Activated CD4-positive, alpha-beta T cell treated with anti-CD3 and anti-CD28 coated beads, Interleukin-2, amount 50 U/mL, for 24 hours (primary cell): ENCODE results near the gene C19orf85.
"Not testable (repeated sequence)": the region's sequence is repeated elsewhere in the genome, so short reads cannot be mapped to it uniquely, and the experiment has no call there.

Experiments used
- DNase-seq, 2 donors: peaks; one replicate each; pipeline ENCODE4 v3.0.0-alpha.2; 2020; ENCODE audit warnings: low read depth in 1 of 2, low spot score in 1 of 2

Gene C19orf85

GRCh38 chr19:55464662-55465054, at the start of gene C19orf85:
TSS of gene C19orf85 (minus strand) at chr19:55464751. CDS start at chr19:55464554, 197 bp downstream.
- no peak for DNase-seq

DNA sequence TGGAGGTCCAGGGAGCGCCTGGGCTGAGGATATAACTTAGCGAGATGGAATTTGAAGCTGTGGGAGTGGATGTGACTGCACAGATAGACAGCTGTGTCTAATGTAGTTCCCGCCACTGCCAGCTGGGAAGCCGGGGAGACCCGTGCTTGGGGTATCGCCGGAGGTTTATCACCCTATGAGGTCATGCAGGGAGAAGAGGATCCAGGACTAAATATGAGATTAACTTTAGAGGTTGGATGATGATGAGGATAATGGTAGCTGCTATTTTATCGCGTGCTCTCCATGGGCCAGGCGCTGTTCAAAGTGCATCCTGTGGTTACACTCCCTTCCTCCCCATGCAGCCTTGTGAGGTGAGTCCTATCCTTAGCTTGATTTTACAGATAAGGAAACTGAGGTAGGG, 43.6 kb upstream of the C19orf85 start:
- no peak for DNase-seq

DNA sequence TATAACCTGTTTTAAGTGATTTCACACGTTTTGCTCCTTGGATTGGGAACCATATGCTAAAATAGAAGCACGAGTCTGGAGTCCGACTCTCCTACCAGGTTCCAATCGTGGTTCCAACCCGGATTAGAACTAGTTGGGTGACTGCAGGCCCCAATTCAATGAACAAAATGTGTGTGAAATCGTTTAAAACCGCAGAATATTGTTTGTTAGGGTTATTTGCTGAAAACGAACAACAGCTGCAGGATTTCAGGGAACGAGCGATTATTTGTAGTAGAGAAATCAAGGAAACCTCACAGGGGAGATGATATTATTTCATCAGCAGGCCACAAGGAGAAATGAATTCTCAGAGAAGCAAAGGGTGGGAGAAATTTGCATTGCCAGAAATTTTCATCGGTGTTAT, 40.4 kb upstream of the C19orf85 start:
- no peak for DNase-seq

DNA sequence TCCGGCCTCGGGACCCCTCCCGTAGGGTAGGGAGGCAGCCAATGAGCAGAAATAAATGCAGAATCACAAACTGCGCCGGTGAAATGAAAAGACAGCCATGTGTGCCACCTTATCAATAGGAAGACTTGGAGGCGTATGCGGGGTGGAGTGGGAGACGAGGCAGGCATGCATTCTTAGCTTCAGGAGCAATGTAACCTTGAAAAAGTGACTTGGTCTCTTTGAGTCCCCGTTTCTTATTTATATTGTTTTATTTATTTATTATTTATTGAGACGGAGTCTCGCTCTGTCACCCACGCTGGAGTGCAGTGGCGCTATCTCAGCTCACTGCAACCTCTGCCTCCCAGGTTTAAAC, 39.7 kb upstream of the C19orf85 start:
- no peak for DNase-seq

- DNase-seq = peak; percentile 90 to 99
These were observed 39.1 kb upstream of the C19orf85 start for GRCh38 chr19:55503502-55504251.

- no peak for DNase-seq
These were observed 38.6 kb upstream of the C19orf85 start for GRCh38 chr19:55503157-55503501.

- no peak for DNase-seq
These were observed 37.8 kb upstream of the C19orf85 start for GRCh38 chr19:55502197-55502952.

- DNase-seq = no peak
These were observed 35.9 kb upstream of the C19orf85 start for GRCh38 chr19:55500368-55500952.

- no peak for DNase-seq
These were observed 33.8 kb upstream of the C19orf85 start for GRCh38 chr19:55498246-55498840.

- DNase-seq = no peak
These were observed 33.2 kb upstream of the C19orf85 start for GRCh38 chr19:55497763-55498162.

GRCh38 chr19:55496820-55497219, 32.3 kb upstream of the C19orf85 start:
- DNase-seq = not testable (repeated sequence)

DNA sequence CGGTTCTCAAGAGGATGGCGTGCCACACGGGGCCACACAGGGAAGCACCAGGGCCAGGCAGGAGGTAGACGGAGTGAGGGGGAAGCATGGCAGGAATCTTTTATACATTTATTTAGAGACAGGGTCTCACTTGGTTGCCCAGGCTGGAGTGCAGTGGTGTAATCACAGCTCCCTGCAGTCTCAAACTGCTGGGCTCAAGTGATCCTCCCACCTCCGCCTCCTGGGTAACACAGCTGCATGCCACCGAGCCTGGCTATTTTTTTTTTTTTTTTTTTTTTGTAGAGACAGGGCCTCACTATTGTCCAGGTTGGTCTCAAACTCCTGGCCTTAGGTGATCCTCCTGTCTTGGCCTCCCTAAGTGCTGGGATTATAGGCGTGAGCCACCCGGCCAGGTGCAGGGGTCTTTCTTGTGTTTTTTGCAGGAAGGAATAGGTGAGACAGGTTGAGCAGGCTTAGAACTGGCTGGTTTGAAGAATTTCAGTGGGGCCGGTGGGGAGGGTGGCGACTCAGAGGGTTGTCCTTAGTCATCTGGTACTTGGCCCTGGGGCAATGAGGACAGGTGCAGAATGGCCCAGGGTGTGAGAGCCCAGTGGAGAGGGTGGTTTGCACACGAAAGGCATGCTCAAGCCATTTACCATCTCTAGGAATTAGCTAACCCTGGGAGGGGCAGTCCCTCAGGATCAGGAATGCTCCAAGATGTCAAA, 31.2 kb upstream of the C19orf85 start:
- no peak for DNase-seq

- DNase-seq = no peak
These were observed 29.7 kb upstream of the C19orf85 start for GRCh38 chr19:55494172-55494761.

DNA sequence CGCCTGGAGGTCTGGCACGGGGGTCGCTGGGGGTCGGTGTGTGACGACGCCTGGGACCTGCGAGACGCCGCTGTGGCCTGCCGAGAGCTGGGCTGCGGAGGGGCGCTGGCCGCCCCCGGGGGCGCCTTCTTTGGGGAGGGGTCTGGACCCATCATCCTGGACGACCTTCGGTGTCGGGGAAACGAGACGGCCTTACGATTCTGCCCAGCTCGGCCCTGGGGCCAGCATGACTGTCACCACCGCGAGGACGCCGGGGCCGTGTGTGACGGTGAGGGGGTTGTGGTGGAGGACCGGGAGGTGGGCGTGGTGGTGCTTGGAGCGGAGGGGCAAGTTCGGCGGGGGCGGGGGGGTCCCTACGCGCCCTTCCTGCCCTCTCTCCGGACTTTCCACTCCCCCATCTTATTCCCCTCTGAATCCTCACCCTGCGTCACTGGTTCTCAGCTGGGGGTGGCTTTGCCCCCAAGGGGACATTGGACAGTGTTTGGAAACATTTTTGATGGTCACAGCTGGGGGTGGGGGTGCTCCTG, 29.2 kb upstream of the C19orf85 start:
- no peak for DNase-seq

DNA sequence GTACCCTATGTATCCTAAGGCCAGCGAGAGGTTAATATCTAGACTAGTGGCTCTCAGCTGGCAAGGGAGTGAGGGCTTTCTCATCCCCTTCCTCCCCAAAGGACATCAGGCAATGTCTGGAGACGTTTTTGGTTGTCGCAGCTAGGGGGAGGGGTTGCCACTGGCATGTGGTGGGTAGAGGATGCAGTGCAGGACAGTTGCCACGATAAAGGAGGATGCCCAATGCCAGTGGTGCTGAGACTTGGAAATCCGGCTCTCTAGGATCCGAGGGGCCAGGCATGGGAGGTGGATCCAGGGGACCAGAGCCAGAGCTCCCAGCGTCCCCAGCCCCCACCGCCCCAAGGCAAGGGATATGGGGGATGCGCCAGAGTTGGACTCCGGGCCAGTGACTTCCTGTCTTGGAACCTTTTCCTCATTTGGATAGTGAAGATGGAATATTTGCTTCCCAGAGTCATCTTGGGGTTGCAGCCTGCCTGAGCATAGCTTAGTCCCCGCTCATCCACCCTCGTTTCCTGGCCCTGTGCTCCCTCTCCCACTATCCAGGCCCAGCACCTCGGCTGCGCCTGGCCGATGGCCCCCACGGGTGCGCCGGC, 28.6 kb upstream of the C19orf85 start:
- DNase-seq = no peak

DNA sequence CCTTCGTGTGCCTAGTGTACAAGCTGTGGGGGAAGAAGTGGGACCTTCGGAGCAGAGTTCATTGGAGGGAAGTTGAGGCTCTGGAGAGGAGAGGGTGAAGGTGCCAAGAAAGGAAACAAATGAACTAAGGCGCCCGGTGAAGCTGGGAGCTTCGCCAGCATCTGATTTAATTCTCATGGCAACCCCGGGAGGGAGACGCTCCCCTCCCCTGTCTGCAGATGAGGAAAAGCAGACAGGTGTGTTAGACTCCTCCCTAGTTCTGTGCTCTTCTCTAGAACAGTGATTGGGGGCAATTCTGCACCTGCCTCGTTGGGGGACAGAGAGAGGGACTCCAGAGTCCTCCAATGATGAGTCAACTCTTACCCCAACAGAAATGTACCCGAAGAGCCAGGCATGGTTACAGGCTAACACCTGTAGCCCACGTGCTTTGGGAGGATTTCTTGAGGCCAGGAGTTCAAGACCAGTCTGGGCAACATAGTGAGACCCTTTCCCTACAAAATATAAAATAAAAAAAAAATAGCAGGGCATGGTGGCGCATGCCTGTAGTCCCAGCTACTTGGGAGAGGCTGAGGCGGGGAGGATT, 27.9 kb upstream of the C19orf85 start:
- DNase-seq = no peak

DNA sequence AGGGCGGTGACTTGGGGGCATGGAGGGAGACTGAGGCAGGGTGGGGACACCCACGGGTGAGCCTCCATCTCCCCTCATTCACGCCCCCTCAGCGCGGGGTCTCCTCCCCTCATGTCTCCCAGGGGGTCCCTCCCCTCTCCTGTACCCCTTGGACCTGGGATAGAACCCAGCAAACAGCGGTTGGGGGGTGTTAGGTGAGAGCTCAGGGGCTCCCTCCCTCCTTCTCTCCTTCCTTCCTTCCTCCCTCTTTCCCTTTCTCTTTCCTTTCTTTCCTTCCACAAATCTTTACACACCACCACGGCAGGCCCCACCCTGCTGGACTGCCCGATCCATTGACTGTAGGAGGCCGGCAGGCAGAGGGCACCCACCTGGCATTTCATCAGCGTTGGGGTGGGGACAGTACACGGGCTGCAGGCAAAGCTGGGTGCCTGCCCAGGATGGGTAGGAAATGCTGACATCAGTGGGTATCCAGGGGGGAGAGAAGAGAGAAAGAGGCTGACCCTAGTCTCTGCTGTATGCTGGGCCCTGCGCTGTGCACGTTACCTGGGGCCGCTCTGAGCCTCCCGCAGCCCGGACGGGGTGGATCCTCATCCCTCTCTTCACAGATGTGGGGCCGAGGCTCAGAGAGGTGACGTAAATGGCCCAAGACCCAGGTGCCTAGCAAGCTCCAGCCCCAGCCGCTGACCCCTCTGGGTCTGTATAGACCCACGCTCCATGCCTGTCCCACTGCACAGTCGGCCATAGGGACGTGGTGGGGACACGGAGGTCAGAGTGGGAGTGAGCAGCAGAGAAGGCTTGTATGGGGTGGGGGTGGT, 27.2 kb upstream of the C19orf85 start:
- no peak for DNase-seq

- DNase-seq = no peak
These were observed 26.2 kb upstream of the C19orf85 start for GRCh38 chr19:55490478-55491432.
